GM21723 (cell line): ENCODE measurements around the gene LUC7L.

ENCODE experiments used
- ATAC-seq: cut with Tn5 transposase; IDR thresholded peaks from one replicate; pipeline ENCODE4 v1.9.1; 2021; ENCODE audit warnings: mild to moderate bottlenecking, moderate library complexity; ENCODE audit not compliant: unreplicated experiment

Gene LUC7L

DNA sequence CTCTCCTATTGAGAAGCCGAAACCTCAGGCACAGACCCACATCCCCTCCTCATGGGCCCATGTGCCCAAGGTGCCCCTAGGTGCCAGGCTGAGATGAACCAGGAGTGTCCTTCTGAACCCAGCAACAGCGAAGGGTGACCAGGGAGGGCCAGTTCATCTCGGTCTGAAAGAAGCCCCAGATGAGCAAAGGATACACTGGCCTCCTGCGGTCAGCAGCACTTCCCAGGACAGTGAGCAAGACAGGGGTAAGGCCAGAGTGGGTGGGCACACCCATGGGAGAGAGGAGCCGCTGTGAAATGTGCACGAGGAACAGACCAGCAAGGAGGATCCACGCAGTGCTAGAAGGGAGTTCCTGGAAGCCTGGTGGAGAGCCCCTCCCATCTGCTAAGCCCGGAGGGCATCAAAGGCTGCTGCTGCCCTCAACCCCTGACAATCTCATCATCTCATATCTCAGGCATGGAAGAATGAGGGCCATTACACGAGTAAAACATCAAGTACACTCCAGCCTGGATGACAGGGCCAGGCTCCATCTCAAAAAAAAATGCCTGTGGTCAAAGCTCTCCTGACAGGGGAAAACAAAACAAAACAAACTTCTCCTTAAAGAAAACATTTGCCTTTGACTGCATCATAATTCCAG is 80.1 kb downstream of the LUC7L start:
- ATAC-seq: no peak

DNA sequence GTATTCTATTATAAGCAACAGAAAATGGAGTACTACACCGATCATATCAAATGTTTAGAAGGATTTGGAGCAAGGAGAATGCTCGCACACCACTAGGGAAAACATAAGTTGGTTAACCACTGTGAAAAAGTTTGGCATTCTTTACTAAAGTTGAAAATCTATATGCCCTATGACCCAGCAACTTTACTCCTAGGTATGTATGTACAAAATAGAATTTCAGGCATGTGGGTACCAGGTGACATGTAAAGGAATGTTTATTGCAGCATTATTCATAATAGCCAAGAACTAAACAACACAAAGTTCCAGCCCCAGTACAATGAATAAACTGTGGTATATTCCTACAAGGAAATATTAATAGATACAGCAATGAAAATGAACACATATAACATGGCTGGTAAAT is 82.6 kb downstream of the LUC7L start:
- no peak for ATAC-seq

- ATAC-seq: no peak
Measured at GRCh38 chr16:144797-145252, 84.4 kb downstream of the LUC7L start.

- ATAC-seq: no peak
Measured at GRCh38 chr16:143456-143855, 85.8 kb downstream of the LUC7L start.

GRCh38 chr16:143047-143446 is 86.2 kb downstream of the LUC7L start:
- ATAC-seq: no peak

- no peak for ATAC-seq
Measured at GRCh38 chr16:142405-142967, 86.8 kb downstream of the LUC7L start.

DNA sequence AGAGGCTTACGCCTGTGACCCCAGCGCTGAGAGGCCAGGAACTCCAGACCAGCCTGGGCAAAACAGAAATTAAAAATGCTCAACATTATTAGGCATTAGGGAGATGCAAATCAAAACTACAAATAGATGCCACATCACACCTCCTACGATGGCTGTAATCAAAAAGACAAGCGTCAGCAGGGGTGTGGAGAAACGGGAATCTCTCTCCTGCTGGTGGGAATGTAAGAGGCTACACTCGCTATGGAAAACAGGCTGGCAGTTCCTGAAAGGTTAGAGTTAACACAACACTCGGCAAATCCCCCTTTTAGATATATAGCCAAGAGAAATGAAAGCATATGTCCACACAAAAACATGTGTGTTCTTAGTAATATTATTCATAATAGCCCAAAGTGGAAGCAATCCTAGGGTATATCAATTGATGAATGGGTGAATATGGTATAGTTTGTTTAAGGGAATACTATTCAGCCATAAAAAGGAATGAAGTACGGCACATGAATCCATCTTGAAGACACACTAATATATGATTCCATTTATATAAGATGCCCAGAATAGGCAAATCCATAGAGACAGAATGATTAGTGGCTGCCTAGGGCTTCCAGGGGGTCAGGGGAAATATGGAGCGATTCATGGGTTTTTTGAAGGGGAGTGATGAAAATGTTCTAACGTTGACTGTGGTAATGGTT is 88.9 kb downstream of the LUC7L start:
- no peak for ATAC-seq
